B cell (primary cell): Measurements from ENCODE around the gene DYNC2I2. TPM values are rescaled to one million over a fixed set of nuclear protein-coding genes. Genes with fewer than 3 reads are reported as not detected.

ENCODE experiments used
- ATAC-seq: fragments of 200-7000 bp; cut with Tn5 transposase; one replicate; pipeline ENCODE4 v1.10.0; 2021; ENCODE audit warnings: low read depth, mild to moderate bottlenecking, moderate number of reproducible peaks, moderate library complexity
- CTCF ChIA-PET: fragments of 350-600 bp; sonication (Branson Sonifier 250); formaldehyde crosslinking; loops from one replicate; lab custom pipeline; 2021; ENCODE audit warnings: antibody characterized with exemption, inconsistent platforms; lab: Charles Lee
- POLR2A ChIA-PET: fragments of 350-600 bp; sonication (Branson Sonifier 250); formaldehyde crosslinking; loops from one replicate; lab custom pipeline; 2021; ENCODE audit warnings: antibody characterized with exemption; lab: Charles Lee
- DNase-seq: peaks from one replicate; pipeline ENCODE4 v3.0.0; 2013
- H2AFZ ChIP-seq: 2 replicates; pipeline ENCODE4 v1.6.1; 2012; ENCODE audit warnings: mild to moderate bottlenecking, low read depth, low read length; ENCODE audit not compliant: insufficient read depth, poor library complexity, severe bottlenecking
- H3K27ac ChIP-seq, 2 donors: 1 replicate in 1 of 2; 2 replicates in 1 of 2; pipeline ENCODE4 v1.5.1; 2012 to 2013; ENCODE audit warnings: low read length in 2 of 2, mild to moderate bottlenecking in 2 of 2, moderate library complexity in 1 of 2
- H3K27me3 ChIP-seq, 4 experiments: fragments of 200-600 bp in 1 of 4; sonication (generic) in 1 of 4; replicated peaks in 1 of 4; 1 replicate in 2 of 4; 2 replicates in 2 of 4; pipeline versions ENCODE4 v1.6.1 to v1.7.0; 2013 to 2016; ENCODE audit warnings: low read length in 3 of 4, mild to moderate bottlenecking in 2 of 4, mixed read lengths in 1 of 4, moderate library complexity in 1 of 4; ENCODE audit not compliant: insufficient read depth in 4 of 4, control insufficient read depth in 3 of 4; ENCODE audit errors: control extremely low read depth in 1 of 4
- H3K36me3 ChIP-seq, 2 experiments: replicated peaks in 1 of 2; 1 replicate in 1 of 2; 2 replicates in 1 of 2; pipeline versions ENCODE4 v1.6.1 to v1.7.1; 2013; ENCODE audit warnings: low read length in 1 of 2; ENCODE audit not compliant: insufficient read depth in 2 of 2, control insufficient read depth in 1 of 2; ENCODE audit errors: control extremely low read depth in 1 of 2, extremely low read depth in 1 of 2
- H3K4me1 ChIP-seq, 2 donors: fragments of 200-600 bp in 1 of 2; sonication (generic) in 1 of 2; 1 replicate in 1 of 2; 2 replicates in 1 of 2; pipeline versions ENCODE4 v1.5.1 to v1.6.1; 2013 to 2017; ENCODE audit warnings: low read length in 2 of 2; ENCODE audit not compliant: control insufficient read depth in 2 of 2, insufficient read depth in 2 of 2
- H3K4me2 ChIP-seq: replicated peaks from 2 replicates; pipeline ENCODE3; 2012; ENCODE audit warnings: mild to moderate bottlenecking, low read depth, low read length; ENCODE audit not compliant: poor library complexity, severe bottlenecking
- H3K4me3 ChIP-seq, 5 experiments: fragments of 200-600 bp in 1 of 5; sonication (generic) in 1 of 5; 1 replicate in 3 of 5; 2 replicates in 2 of 5; pipeline versions ENCODE4 v1.5.1 to v1.7.0; 2011 to 2016; ENCODE audit warnings: low read length in 4 of 5, mild to moderate bottlenecking in 4 of 5, low read depth in 2 of 5, control low read depth in 1 of 5, moderate library complexity in 1 of 5; ENCODE audit not compliant: insufficient read depth in 1 of 5; ENCODE audit errors: control extremely low read depth in 1 of 5, extremely low read depth in 1 of 5
- H3K79me2 ChIP-seq: fragments of 200-600 bp; sonication (generic); one replicate; pipeline ENCODE4 v1.6.0; 2016; ENCODE audit warnings: low read length; ENCODE audit not compliant: control insufficient read depth, insufficient read depth
- H3K9ac ChIP-seq: fragments of 200-600 bp; sonication (generic); 2 replicates; pipeline ENCODE4 v1.6.1; 2017; ENCODE audit warnings: mild to moderate bottlenecking, low read length, moderate library complexity
- H3K9me3 ChIP-seq, 3 donors: one replicate each; pipeline versions ENCODE4 v1.6.1 to v1.7.1; 2013; ENCODE audit warnings: low read length in 2 of 3; ENCODE audit not compliant: control insufficient read depth in 2 of 3, insufficient read depth in 1 of 3; ENCODE audit errors: control extremely low read depth in 1 of 3
- H4K20me1 ChIP-seq: 2 replicates; pipeline ENCODE4 v1.6.0; 2012; ENCODE audit warnings: mild to moderate bottlenecking, low read length; ENCODE audit not compliant: insufficient read depth, control insufficient read depth, poor library complexity, severe bottlenecking
- H3K27ac Mint-ChIP-seq: one replicate; pipeline ENCODE4 v1.8.0; 2021; ENCODE audit warnings: mixed read lengths
- H3K27me3 Mint-ChIP-seq: one replicate; pipeline ENCODE4 v1.8.0; 2021; ENCODE audit warnings: mixed read lengths
- H3K4me1 Mint-ChIP-seq: one replicate; pipeline ENCODE4 v1.8.0; 2021; ENCODE audit warnings: mixed read lengths
- H3K4me3 Mint-ChIP-seq: one replicate; pipeline ENCODE4 v1.8.0; 2021; ENCODE audit warnings: mixed read lengths
- H3K9me3 Mint-ChIP-seq: one replicate; pipeline ENCODE4 v1.8.0; 2022; ENCODE audit warnings: mixed read lengths; ENCODE audit not compliant: insufficient read depth
- EZH2 ChIP-seq: IDR thresholded peaks from 2 replicates; pipeline ENCODE4 v1.6.1; 2012; ENCODE audit warnings: borderline replicate concordance, low read depth, mild to moderate bottlenecking, moderate library complexity, low read length; ENCODE audit not compliant: insufficient read depth, poor library complexity, severe bottlenecking
- WGBS: methylation state at CpG from one replicate; pipeline ENCODE4 v1.1.5; 2013; ENCODE audit warnings: missing lambda C conversion rate; ENCODE audit not compliant: insufficient coverage; 5-methylcytosine and 5-hydroxymethylcytosine counted together
- intact Hi-C: fragments of 100-400 bp; cut with micrococcal nuclease; formaldehyde crosslinking; loops from one replicate; pipeline ENCODE4 v1.10.0; 2022
- polyA plus RNA-seq: library from polyadenylated mRNA; depleted of rRNA; stranded (reverse); fragments of >200 nt; gene quantifications from 2 replicates; pipeline ENCODE4 v1.2.3, GENCODE V29; 2012
- total RNA-seq, 2 donors: library from RNA; stranded (reverse); fragments of 120-200 nt in 1 of 2; gene quantifications; 1 replicate in 1 of 2; 2 replicates in 1 of 2; pipeline versions ENCODE4 v1.2.3 to v1.2.4, GENCODE V29; 2013 to 2022
- TF ChIP-seq, protein P1 (sequence below): fragments of 200-600 bp; IDR thresholded peaks from one replicate; pipeline ENCODE4 v1.8.0; 2022; ENCODE audit warnings: antibody characterized with exemption, mild to moderate bottlenecking

Gene DYNC2I2
- total and polyA plus RNA-seq, 2 donors (not counting 1 experiment from before 2014, with no cell fraction given) = 76.6 to 109 TPM

DNA sequence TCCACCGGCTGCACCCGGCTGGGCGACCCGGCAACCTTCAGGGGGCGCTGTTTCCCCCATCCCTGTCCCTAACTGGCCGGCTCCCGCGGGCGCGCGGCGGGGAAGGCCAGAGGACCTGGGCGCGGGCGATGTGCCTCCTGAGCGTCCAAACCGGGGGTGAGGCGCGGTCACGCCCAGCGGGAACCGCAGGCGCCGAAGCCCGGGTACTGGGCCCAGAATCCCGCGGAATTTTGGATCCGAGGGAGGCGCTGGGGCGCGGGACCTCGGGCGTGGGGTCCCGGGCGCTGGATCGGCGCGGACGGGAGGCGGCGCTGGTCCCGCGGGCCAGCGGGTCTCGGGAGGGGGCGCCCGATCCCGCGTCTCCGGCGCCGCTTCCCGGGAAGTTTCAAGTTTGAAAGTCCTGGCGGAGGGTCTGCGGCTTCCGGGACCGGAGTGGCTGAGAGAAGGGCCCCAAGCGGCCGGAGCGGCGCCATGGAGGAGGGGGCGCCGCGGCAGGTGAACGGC, 45.9 kb upstream of the DYNC2I2 start, which contains the start of gene PKN3:
Gene PKN3 (plus strand): TSS at position 59 of the 504 bp plus-strand sequence. CDS start 413 bp downstream, at position 472.
- no peak for TF ChIP-seq EZH2
- TF ChIP-seq, protein P1, sequence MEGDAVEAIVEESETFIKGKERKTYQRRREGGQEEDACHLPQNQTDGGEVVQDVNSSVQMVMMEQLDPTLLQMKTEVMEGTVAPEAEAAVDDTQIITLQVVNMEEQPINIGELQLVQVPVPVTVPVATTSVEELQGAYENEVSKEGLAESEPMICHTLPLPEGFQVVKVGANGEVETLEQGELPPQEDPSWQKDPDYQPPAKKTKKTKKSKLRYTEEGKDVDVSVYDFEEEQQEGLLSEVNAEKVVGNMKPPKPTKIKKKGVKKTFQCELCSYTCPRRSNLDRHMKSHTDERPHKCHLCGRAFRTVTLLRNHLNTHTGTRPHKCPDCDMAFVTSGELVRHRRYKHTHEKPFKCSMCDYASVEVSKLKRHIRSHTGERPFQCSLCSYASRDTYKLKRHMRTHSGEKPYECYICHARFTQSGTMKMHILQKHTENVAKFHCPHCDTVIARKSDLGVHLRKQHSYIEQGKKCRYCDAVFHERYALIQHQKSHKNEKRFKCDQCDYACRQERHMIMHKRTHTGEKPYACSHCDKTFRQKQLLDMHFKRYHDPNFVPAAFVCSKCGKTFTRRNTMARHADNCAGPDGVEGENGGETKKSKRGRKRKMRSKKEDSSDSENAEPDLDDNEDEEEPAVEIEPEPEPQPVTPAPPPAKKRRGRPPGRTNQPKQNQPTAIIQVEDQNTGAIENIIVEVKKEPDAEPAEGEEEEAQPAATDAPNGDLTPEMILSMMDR = peak; percentile 96
- H3K9me3 Mint-ChIP-seq = no peaks in the 10 kb centered on the region
- ATAC-seq (peak; percentile 89), DNase-seq (peak; percentile 89)
- no peaks in the 10 kb centered on the region for H3K27me3 ChIP-seq
- peak within 1 kb of the TSS; percentile 11 to 83 (median 67) for H3K4me3 ChIP-seq
- H3K27ac ChIP-seq = no peak within 1 kb of the TSS
- H3K4me1 ChIP-seq = peaks cover 9 to 17% of the 10 kb centered on the region in 2 donors
- WGBS = under 1% methylated on average over 65 of the region's 65 CpGs
- H3K27ac Mint-ChIP-seq = peak within 1 kb of the TSS; percentile 76
- ChIA-PET CTCF (interaction anchor here (0.6 to 1.4 kb wide), 17 partner anchors 8 to 246 kb away, joined by 3 to 13 read pairs (median 4); partner anchors contain the start of genes ENDOG and ZDHHC12), POLR2A (interaction anchor here (0.6 to 1.0 kb wide), 4 partner anchors 12 to 177 kb away, joined by 3 to 5 read pairs (median 3); partner anchors contain the start of gene ZDHHC12)
- intact Hi-C loops = loop anchor here (1.0 to 5.0 kb wide), 3 partner anchors 18 to 226 kb away; partner anchors contain the start of gene DYNC2I2
- no peaks in the 10 kb centered on the region for H4K20me1 ChIP-seq
- H3K4me3 Mint-ChIP-seq = peak within 1 kb of the TSS; percentile 91
- peaks cover 0 to under 1% of the 10 kb centered on the region in 2 experiments for H3K36me3 ChIP-seq
- peak within 1 kb of the TSS; percentile 98 for H3K4me2 ChIP-seq
- no peaks in the 10 kb centered on the region for H3K27me3 Mint-ChIP-seq
- H3K9ac ChIP-seq = peak within 1 kb of the TSS; percentile 77
- H3K79me2 ChIP-seq = no peaks in the 10 kb centered on the region
- no peaks in the 10 kb centered on the region for H3K9me3 ChIP-seq
- peaks cover 10% of the 10 kb centered on the region for H3K4me1 Mint-ChIP-seq
- H2AFZ ChIP-seq = peak within 1 kb of the TSS; percentile 88
